Testis (tissue), 3 donors: ENCODE results near the gene CHRM1. TPM values are rescaled to one million over a fixed set of nuclear protein-coding genes. Genes with fewer than 3 reads are reported as not detected.

Experiments used
- DNase-seq: peaks from one replicate; pipeline ENCODE4 v3.0.0-alpha.2; 2019
- H3K27ac ChIP-seq, 2 donors: fragments of 200-600 bp; sonication (generic); one replicate each; pipeline ENCODE4 v1.5.1; 2019
- H3K27me3 ChIP-seq: fragments of 200-600 bp; sonication (generic); one replicate; pipeline ENCODE4 v1.5.1; 2019
- H3K36me3 ChIP-seq: fragments of 200-600 bp; sonication (generic); one replicate; pipeline ENCODE4 v1.5.1; 2017; ENCODE audit warnings: low read depth; ENCODE audit errors: missing control alignments
- H3K4me1 ChIP-seq: fragments of 200-600 bp; sonication (generic); one replicate; pipeline ENCODE4 v1.5.1; 2019
- H3K4me3 ChIP-seq, 2 donors: fragments of 200-600 bp; sonication (generic); one replicate each; pipeline ENCODE4 v1.5.1; 2017 to 2019
- H3K9me3 ChIP-seq: fragments of 200-600 bp; sonication (generic); one replicate; pipeline ENCODE4 v1.5.1; 2017
- POLR2A ChIP-seq: fragments of 450-650 bp; IDR thresholded peaks from one replicate; pipeline ENCODE4 v1.6.1; 2017; ENCODE audit warnings: antibody characterized with exemption, mild to moderate bottlenecking, moderate library complexity
- WGBS, 2 donors: methylation state at CpG; one replicate each; pipeline ENCODE4 v1.1.5; 2018; 5-methylcytosine and 5-hydroxymethylcytosine counted together
- intact Hi-C: fragments of 100-400 bp; cut with DNase I; formaldehyde crosslinking; loops from one replicate; pipeline ENCODE4 v1.15.1; 2023; ENCODE audit warnings: low total_unique reads
- polyA plus RNA-seq: library from polyadenylated mRNA; stranded (reverse); fragments of 350-450 nt; fragmentation: Illumina TruSeq; extraction: RNeasy Lipid Tissue Mini Kit (QIAGEN cat#74804); gene quantifications from one replicate; pipeline ENCODE4 v1.2.3, GENCODE V29; 2014; ENCODE audit warnings: low read depth, low replicate concordance; ENCODE audit not compliant: insufficient read depth
- total RNA-seq, 2 donors: library from RNA; depleted of rRNA; stranded (reverse); fragments of >200 nt; gene quantifications; one replicate each; pipeline ENCODE4 v1.2.3, GENCODE V29; 2016
- TF ChIP-seq, protein P1 (sequence below), 3 experiments: fragments of 450-650 bp in 2 of 3; fragments of 200-600 bp in 1 of 3; sonication (generic) in 1 of 3; IDR thresholded peaks; one replicate each; pipeline ENCODE4 v1.5.1; 2016 to 2019; ENCODE audit warnings: antibody characterized with exemption in 3 of 3, mild to moderate bottlenecking in 2 of 3, moderate library complexity in 1 of 3

Gene CHRM1
- total and polyA plus RNA-seq, 3 donors from 2014 or later: 0.06 to 0.45 (median 0.39) TPM

DNA sequence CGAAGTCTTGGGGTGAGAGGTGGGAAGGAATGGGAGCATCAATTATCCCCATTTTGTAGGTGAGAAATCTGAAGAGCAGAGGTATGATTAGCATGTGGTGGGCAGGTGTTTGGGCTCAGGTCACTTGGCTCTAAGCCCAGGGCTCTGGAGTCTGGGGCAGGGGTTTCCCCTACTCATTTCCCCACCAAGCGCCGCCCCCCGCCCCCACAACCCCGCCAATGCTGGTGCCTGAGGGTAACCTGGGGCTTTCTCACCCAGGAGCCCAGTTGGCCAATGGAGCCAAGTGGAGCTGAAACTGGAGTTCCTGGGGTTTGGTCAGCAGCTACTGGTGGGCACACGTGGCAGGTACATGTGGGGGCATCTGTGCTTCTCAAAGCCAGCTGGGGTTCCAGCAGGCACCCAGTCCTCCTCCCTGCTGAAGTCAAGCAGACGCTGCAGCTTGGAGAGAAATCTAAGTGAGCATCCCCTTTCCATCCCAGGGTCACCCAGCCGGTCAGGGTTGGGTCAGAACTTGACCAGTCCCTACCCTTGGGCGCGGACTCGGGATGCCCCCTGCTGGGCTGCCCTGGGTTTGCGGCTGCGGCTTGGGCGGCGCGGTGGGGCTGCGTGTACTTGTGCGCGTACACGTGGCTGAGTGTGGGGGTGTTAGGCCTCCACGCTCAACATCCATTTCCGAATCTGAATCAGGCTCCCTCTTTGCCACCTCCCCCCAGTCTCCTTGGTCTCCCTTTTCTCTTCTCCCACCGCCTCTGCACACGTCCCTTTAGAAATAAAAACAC lies 1.7 kb upstream of the CHRM1 start:
- Histone ChIP-seq H3K27ac (no peak overlapping the region), H3K36me3 (no peaks in the 10 kb centered on the region), H3K27me3 (no peaks in the 10 kb centered on the region), H3K4me1 (peaks cover 22% of the 10 kb centered on the region), H3K4me3 (peak overlapping the region; percentile 12 to 41), H3K9me3 (no peaks in the 10 kb centered on the region)
- 9 to 34% methylated on average over 15 to 24 of the region's 24 CpGs for WGBS, 2 donors
- no peak for TF ChIP-seq POLR2A
- TF ChIP-seq, protein P1, sequence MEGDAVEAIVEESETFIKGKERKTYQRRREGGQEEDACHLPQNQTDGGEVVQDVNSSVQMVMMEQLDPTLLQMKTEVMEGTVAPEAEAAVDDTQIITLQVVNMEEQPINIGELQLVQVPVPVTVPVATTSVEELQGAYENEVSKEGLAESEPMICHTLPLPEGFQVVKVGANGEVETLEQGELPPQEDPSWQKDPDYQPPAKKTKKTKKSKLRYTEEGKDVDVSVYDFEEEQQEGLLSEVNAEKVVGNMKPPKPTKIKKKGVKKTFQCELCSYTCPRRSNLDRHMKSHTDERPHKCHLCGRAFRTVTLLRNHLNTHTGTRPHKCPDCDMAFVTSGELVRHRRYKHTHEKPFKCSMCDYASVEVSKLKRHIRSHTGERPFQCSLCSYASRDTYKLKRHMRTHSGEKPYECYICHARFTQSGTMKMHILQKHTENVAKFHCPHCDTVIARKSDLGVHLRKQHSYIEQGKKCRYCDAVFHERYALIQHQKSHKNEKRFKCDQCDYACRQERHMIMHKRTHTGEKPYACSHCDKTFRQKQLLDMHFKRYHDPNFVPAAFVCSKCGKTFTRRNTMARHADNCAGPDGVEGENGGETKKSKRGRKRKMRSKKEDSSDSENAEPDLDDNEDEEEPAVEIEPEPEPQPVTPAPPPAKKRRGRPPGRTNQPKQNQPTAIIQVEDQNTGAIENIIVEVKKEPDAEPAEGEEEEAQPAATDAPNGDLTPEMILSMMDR (IDR thresholded peaks at IDR 0.05): no peak
- DNase-seq: no peak
- intact Hi-C loops: no loop called here

DNA sequence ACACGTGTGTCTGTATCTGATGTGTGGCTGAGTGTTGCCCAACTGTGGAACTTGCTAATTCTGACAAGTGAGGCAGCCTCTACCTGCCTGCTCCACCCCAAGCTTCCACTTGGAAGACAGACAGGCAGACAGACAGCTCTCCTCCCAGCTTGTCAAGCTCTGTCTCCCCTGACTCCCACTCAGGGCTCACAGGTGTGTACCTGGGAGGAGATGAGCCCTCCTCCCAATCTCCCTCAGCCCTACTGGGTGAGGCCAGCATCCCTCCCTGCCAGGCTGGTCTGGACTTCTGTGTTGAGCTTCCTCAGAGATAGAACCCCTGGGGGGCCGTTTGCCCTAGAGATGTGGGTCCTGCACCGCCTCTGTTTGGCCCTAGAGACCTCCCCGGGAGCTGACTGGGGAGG lies 1.0 kb upstream of the CHRM1 start:
- H3K4me1 ChIP-seq: peaks cover 22% of the 10 kb centered on the region
- intact Hi-C loops: no loop called here

DNA sequence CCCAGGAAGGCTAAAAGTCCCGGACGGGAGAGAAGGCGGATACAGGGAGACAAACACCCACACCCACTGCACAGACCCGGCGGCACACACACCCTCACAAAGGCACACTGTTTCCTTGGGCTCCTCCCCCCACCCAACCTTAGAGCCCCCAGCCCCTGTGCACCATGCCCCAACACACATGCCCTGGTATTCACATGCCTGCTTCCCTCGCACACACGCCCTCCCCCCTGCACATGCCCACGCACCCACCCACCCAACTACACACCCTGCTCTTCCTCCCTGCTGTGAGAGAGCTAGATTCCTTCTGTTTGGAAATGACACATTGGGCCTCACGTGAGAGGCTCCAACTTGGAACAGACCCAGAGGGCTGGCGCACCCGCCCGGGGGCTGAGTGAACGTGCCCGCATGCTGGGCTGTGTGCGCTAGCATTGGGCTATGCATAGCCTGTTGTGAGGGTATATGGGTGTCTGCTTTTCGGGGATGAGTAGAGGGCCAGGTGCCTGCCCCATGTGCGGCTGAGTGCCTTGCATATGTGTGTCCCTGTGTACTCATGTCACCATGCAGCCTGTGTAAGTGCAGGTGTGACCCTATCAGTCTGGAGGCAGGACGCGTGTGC lies 518 bp upstream of the CHRM1 start:
- no peaks in the 10 kb centered on the region for H3K36me3 ChIP-seq
- TF ChIP-seq, protein P1 (IDR thresholded peaks at IDR 0.05): no peak
- no peak for TF ChIP-seq POLR2A
- peaks cover 18% of the 10 kb centered on the region for H3K4me1 ChIP-seq
- 42 to 50% methylated on average over 17 to 19 of the region's 19 CpGs for WGBS, 2 donors
- no peaks in the 10 kb centered on the region for H3K27me3 ChIP-seq
- no peak overlapping the region for H3K4me3 ChIP-seq
- DNase-seq: no peak
- intact Hi-C loops: no loop called here
- no peaks in the 10 kb centered on the region for H3K9me3 ChIP-seq
- no peak overlapping the region for H3K27ac ChIP-seq

More for the DNA sequence above, 1.0 kb upstream of the CHRM1 start:
- Histone ChIP-seq H3K27ac (no peak overlapping the region), H3K9me3 (no peaks in the 10 kb centered on the region), H3K4me3 (no peak overlapping the region), H3K36me3 (no peaks in the 10 kb centered on the region), H3K27me3 (no peaks in the 10 kb centered on the region)
- 38 to 54% methylated on average over 1 to 4 of the region's 4 CpGs for WGBS, 2 donors
- TF ChIP-seq, protein P1 (IDR thresholded peaks at IDR 0.05): no peak
- no peak for TF ChIP-seq POLR2A
- no peak for DNase-seq

DNA sequence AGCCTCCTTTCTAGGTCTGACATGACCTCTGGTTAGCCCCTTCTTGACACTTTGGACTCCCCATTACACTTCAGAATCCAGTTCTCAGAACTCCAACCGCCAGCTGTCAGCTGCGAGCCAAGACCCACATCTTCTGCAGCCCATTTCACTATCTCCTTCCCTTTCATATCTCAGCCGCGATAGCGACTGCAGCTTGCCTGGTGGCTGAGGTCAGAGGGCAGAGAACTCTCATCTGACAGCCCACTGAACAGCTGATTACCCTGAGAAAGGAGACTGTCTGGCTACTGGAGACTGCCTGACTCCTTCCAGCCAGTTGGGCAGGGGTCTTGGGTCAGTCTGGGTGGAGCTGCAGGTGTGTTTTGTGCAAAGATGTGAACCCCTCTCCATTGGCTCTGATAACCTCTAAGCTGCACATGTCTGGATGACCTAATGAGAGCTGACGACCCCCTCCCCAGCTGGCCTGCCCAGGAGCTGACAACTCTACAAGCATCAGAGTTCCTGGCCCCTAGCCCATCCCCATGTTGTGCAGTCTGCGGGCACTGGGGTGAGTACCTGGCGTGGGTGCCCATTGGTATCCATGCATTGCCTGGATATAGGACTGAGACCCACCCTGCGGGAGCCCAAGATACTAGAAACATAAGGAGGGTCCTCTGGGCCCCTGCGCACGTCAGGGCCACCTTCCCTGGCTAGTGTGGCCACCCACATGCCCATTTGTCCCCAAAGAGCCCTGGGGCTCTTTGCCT lies 1.1 kb downstream of the CHRM1 start:
- WGBS, 2 donors: 76 to 78% methylated on average over 8 to 11 of the region's 11 CpGs
- Histone ChIP-seq H3K9me3 (no peaks in the 10 kb centered on the region), H3K27ac (no peak overlapping the region), H3K27me3 (no peaks in the 10 kb centered on the region), H3K4me1 (peaks cover 17% of the 10 kb centered on the region), H3K4me3 (no peak overlapping the region), H3K36me3 (no peaks in the 10 kb centered on the region)
- intact Hi-C loops: no loop called here
- TF ChIP-seq, protein P1 (IDR thresholded peaks at IDR 0.05): no peak
- no peak for TF ChIP-seq POLR2A
- DNase-seq: no peak
